Globus pallidus (tissue), 1 donor: Measurements from ENCODE around the gene MRPL20.

Source experiments
- DNase-seq: peaks from one replicate; pipeline ENCODE4 v3.0.0-alpha.2; 2015; ENCODE audit warnings: low spot score

MRPL20 gene

DNA sequence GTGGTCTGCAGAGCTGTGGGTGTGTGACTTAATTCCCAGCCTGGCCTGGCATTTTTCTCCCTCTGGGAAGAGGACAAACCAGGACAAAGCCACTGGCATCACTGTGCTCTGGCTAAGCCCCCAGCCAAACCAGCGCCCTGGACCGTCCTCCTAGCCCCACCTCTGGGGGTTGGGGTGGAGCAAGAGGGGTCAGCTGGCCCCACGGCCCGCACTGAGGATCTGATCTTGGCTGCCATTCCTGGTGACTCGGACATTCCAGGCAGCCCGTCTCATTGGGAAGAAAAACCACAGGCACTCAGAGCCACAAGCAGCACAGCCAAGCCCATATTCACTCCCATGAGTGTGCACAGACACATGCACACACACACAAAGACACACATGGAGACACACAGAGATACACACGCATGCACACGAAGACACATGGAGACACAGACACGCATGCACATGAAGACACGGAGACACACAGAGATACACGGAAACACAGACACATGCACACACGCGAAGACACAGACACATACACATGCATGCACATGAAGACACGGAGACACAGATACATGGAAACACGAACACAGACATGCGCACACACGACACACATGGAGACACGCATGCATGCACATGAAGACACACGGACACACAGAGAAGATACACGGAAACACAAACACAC is 46.5 kb downstream of the MRPL20 start:
- DNase-seq: no peak

DNA sequence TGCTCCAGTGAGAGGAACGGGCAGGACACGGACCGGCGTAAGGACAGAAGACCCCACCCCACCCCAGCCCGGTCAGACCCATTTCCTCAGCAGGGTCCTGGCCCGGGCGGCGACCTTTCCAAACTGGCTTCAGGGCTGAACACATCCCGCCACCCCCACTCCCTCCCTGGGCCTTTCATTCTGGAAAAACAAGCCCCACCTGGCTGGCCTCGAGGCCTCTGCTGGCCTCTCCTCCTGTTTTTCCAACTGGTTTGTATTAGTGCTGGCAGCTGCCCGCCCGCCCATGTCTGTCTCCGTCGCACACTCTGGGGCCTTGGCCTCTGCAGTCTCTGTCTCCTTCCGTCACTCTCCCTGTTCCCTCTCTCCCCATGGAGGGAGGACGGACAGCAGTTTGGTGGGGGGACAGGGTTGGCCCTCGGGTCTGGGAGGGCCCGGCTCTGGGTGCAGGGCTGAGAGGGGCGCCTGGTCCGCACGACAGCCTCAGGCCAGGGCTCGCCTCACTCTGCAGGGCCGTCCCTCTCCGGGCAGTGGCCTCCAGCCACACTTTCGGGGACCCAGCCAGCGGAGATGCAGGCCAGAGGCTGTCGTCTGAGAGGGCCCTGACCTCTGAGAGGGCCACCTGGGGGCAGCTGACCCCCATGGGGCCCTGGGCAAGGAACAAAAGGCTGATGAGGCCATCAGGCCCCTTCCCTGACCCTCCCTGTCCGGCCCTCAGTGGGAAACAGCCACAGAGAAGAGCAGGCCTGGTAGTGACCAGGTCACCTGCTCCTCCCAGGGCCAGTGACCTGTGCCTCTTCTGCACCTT is 47.2 kb downstream of the MRPL20 start:
- DNase-seq: no peak

DNA sequence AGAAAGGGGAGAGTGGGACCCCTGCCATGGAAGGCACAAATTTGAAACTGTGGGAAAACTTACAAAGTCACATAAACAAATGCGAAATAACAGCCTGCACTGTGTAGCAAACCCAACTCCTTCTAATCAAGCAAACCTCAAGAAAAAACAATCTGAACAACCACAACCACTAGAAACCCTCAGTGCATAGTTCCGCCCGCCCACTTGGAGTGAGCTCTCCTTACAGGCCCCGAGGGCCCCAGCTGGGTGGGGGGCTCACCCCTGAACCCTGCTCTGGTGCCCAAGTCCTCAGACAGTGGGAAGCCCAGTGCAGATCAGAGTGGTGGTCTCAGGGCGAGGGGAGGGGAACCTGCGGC is 47.8 kb downstream of the MRPL20 start:
- no peak for DNase-seq

DNA sequence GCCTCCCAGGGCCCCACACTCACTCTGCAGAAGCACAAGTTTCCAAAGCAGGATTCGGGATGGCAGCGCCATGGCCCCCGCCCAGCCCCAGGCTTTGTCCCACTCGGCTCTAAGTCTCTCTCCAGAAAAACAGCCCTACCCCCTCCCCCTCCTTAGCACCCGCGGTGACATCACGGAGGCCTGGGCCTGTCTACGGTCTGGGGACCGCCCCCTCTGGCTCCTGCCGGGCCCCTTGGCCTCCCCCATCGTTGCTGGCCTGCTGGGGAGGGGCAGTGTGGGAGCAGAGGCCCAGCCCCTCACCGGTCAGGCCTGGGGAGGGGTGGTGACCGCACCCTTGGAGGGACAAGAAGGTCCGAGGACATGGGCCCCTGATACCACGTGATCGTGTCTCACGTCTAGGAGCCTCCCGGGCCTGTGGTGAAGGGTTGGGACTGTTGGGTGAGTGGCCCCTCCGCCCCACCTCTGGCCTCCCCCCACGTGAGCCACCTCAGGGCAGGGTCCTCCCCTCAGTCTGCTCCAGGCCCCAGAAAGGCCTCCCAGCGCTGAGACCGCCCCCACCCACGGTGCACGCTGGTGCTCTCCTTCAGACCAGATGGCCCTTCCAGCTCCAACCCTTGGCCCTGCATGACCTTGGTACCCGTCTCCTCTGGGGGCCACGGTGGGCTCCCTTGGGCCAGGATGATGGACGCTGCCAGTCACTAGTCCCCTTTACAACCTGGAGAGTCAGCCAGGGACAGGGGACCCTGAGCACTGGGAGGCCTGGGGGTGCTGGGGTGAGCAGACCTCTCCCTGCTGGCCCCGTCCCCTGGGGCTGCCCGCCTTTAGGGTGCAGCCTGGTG is 48.4 kb downstream of the MRPL20 start, which contains the start of gene MXRA8:
MXRA8 (minus strand) TSS at position 123 of the 839 bp plus-strand sequence; CDS start at position 72, 51 bp downstream.
- no peak for DNase-seq

DNA sequence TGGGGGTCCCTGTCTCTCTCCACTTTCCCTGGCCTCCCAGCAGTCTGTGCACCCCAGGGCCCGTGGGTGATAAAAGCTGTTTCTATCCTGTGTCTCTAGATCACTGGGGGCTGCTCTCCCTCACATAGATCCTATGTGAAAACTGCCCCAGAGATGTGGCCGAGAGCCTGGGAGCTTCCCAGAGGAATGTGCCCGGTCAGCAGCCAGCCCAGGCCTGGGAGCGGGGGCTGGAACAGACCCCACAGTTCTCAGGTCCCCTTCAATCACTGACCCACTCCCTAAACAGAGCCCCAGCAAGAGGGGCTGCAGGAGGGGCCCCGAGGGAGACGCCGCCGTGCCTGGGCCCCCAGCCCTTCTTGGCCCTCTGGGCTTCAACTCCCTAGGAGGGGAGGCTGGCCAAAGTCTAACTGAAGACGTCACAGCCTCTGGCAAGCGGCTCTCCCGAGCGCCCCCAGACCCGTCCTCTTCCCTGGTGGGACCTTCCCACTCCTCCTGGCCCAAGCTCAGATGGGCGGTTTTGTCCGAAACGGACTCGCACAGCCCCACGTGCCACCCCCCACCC is 49.1 kb downstream of the MRPL20 start:
- no peak for DNase-seq

DNA sequence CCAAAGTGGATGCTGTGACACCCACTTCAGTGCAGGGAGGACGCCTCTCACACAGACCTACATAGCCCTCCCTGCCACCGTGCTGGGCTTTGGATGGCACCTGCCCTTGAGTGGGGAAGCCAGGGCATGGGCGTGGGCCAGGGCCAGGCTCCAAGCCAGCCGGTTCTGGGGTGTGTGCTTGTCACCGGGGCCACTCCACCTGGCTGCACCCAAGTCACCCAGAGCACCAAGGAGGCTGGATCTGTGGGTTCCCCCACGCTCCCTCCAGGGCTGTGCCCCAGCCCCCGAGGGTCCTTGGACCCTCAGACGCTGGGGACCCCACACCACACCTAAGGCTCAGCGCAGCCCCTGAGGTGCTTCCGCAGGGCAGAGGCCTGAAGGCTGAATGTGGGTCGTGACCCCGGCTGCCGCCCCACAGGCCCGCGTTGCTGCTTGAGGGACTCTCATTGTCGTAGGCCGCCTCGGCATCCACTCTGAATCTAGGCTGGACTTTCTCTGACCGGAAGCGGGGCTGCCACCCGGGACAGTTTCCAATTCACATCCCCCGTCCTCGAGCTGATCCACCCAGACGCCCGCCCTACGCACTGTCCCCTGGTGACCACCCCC is 50.2 kb downstream of the MRPL20 start:
- DNase-seq: no peak

DNA sequence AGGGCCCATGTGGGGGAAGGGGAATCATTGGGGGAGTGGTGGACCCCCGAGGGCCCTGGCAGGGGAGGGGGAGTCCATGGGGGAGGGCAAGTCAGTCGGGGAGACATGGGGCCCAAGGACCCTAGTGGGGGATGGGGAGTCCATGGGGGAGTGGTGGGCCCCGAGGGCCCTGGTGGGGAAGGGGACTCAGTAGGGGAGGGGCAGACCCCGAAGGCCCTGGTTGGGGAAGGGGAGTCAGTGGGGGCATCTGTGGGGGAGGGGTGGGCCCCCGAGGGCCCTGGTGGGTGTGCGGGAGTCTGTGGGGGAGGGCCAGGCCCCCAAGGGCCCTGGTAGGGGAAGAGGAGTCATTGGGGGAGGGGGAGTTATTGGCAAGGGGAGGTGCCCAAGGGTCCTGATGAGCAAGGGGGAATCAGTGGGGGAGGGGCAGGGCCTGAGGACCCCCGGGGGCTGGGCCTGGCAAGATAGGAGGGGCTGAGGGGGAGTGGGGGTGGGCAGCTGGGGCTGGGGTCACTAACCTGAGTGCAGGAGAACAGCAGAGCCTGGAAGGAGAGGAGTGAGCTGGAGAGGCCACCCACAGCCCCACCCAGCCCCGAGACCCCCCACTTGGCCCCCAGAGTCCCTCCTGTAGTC is 50.8 kb downstream of the MRPL20 start:
- no peak for DNase-seq

DNA sequence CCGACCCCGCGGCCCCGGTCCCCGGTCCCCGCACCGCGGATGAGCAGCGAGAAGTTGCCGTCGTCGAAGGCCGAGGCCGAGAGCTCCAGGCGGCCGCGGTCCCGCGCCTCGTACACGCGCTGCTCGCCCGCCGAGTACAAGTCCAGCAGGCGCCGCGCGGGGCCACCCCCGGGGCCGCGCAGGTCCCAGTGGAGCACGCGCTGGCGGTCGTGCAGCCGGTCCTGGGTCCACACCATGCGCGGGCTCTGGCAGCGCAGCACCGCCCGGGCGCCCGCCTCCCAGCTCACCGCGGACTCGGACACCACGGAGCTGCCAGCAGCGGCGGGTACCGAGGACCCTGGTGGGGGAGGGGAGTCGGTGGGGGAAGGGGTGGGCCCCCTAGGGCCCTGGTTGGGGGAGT is 51.7 kb downstream of the MRPL20 start:
- DNase-seq: no peak

DNA sequence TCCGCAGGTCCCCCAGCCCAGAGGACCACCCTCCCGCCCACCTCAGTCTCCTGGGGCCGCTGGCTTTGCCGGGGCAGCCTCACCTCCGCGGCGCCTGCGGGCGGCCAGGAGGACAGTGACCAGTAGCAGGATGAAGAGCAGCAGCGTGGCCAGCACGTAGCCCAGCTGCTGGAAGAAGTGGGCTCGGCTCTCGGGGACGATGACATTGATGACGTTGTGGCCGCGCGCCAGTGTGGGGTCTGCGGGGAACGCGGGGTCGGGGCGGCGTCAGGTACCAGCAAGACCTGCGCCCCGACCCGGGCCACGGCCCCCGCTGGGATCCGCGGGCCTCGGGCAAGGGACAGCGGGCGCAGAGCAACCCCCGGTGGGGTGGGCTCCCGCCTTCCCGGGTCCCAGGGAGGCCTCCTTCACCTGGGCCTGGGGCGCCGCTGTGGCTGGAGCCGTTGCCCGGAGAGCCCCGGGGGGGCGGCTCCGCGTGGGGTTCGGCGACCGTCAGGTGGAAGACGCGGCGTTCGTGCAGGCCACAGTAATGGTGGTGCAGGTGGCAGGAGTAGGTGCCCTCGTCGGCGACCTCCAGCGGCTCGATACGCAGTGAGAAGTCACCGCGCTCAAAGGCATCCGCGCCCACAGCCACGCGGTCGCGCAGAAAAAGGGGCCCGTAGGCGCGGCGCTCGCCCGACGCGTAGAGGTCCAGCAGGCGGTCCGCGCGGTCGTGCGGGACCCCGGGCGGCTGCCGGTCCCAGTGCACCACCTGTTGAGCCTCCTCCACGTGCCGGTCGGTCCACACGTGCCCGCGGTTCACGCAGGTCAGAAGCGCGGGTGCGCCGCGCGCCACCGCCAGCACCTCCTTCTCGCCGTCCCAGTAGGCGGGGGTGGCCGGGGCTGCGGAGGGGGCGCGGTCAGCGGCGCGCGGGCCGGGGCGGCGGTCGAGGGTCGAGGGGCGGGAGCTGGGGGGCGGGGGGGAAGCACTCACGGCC is 52.5 kb downstream of the MRPL20 start:
- DNase-seq: no peak

DNA sequence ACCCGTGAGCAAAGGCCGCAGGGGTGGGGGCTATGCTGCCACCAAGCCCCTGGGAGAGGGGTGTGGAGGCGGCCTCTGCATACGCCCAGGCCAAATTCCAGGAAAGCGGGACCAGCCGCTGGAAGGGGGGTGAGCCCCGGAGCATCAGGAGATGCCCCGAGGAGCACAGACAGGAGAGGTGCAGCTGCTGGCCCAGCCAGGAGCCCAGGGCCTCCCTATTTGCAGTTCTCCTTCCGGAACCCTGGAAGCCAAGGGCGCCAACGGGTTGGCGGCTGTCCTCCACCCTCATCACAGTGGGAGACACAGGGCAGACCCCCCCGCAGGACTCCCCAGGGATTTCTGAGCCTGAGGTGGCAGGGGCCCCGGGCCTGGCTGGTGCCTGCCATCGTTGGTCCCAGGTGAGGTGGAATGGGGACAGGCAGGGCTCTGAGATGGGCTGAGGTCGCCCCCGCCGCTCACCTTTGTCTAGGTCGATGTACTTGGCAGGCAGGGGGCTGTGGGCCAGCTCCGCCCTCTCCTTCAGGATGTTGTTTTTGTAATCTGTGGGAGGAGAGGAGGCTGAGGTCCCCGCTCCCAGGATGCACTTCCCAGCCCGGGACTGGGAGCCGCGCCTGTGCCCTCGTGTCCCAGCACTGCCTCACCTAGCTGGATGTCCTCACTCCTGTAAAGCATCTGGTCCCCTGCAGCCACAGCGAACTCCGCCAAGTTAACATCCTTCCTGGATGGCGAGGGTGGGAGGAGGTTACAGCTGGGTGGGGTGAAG is 53.5 kb downstream of the MRPL20 start:
- DNase-seq: no peak

DNA sequence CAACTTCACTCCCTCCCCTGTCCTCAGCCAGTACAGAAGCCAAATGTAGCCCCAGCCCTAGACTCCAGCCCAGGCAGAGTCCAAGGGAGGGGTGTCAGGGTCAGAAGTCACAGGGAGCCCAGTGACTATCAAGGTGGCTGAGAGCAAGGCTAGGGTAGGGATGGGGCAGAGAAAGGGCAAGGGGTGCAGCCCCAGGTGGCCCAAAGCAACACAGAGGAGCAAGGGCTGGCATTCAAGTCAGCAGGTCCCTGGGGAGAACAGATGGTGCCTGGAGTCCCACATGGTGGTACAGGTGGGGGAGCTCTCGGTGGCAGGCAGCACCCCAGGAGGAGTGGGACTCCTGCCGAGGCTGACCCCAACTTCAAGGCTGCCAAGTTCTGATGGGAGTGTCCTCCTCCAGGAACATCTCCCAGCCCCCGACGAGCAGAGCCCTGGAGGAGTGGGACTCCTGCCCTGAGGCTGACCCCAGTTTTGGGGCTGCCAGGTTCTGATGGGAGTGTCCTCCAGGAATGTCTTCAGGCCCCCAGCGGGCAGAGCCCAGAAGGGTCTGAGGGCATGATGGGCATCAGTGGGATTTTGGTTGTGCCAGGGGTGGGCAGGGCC is 54.2 kb downstream of the MRPL20 start:
- DNase-seq: no peak
